Hepatocyte (in vitro differentiated cells): ENCODE results near the gene FAM120A. TPM values are rescaled to one million over a fixed set of nuclear protein-coding genes. Genes with fewer than 3 reads are reported as not detected.

Source experiments
- DNase-seq: peaks from one replicate; pipeline ENCODE4 v3.0.0-alpha.2; 2016; ENCODE audit warnings: low spot score
- H2AFZ ChIP-seq: fragments of 200-600 bp; sonication (generic); 2 replicates; pipeline ENCODE4 v1.6.0; 2016; ENCODE audit warnings: antibody characterized with exemption, mild to moderate bottlenecking
- H3K27ac ChIP-seq: fragments of 200-600 bp; sonication (generic); 2 replicates; pipeline ENCODE4 v1.5.1; 2016; ENCODE audit warnings: mild to moderate bottlenecking
- H3K27me3 ChIP-seq: fragments of 200-600 bp; sonication (generic); 2 replicates; pipeline ENCODE4 v1.6.1; 2016
- H3K36me3 ChIP-seq: fragments of 200-600 bp; sonication (generic); replicated peaks from 2 replicates; pipeline ENCODE4 v1.5.1; 2016; ENCODE audit warnings: low read depth; ENCODE audit not compliant: insufficient read depth
- H3K4me1 ChIP-seq: fragments of 200-600 bp; sonication (generic); 2 replicates; pipeline ENCODE4 v1.5.1; 2016; ENCODE audit warnings: mild to moderate bottlenecking, moderate library complexity; ENCODE audit not compliant: insufficient read depth
- H3K4me2 ChIP-seq: fragments of 200-600 bp; sonication (generic); 2 replicates; pipeline ENCODE4 v1.6.0; 2016
- H3K4me3 ChIP-seq: fragments of 200-600 bp; sonication (generic); 2 replicates; pipeline ENCODE4 v1.5.1; 2016; ENCODE audit warnings: mild to moderate bottlenecking
- H3K79me2 ChIP-seq: fragments of 200-600 bp; sonication (generic); 2 replicates; pipeline ENCODE4 v1.6.0; 2017; ENCODE audit warnings: mild to moderate bottlenecking
- H3K9me2 ChIP-seq: fragments of 200-600 bp; sonication (generic); replicated peaks from 2 replicates; pipeline ENCODE4 v1.6.0; 2017; ENCODE audit warnings: mild to moderate bottlenecking; ENCODE audit not compliant: insufficient read depth
- H3K9me3 ChIP-seq: fragments of 200-600 bp; sonication (generic); 2 replicates; pipeline ENCODE4 v1.5.1; 2016; ENCODE audit warnings: low read depth, mild to moderate bottlenecking
- H4K20me1 ChIP-seq: fragments of 200-600 bp; sonication (generic); 2 replicates; pipeline ENCODE4 v1.6.0; 2016; ENCODE audit warnings: mild to moderate bottlenecking; ENCODE audit not compliant: insufficient read depth, poor library complexity, severe bottlenecking
- EZH2 ChIP-seq: fragments of 200-600 bp; sonication (generic); IDR thresholded peaks from 2 replicates; pipeline ENCODE4 v1.6.1; 2016; ENCODE audit warnings: antibody characterized with exemption, mild to moderate bottlenecking, borderline replicate concordance
- EZH2phosphoT487 ChIP-seq: fragments of 200-600 bp; sonication (generic); IDR thresholded peaks from one replicate; pipeline ENCODE4 v1.6.1; 2018; ENCODE audit warnings: antibody characterized with exemption, mild to moderate bottlenecking, low read depth, moderate library complexity; ENCODE audit not compliant: unreplicated experiment, severe bottlenecking
- WGBS: methylation state at CpG from one replicate; pipeline ENCODE4 v1.1.6; 2016; ENCODE audit warnings: low lambda C conversion rate; ENCODE audit errors: missing lambda C conversion rate; 5-methylcytosine and 5-hydroxymethylcytosine counted together
- polyA plus RNA-seq: library from polyadenylated mRNA; unstranded; fragments of >200 nt; fragmentation: Nextera tagmentation; extraction: Ambion mirVana; gene quantifications from 2 replicates; pipeline ENCODE4 v1.2.1, GENCODE V29; 2016
- total RNA-seq: library from RNA; depleted of rRNA; stranded (reverse); fragments of >200 nt; gene quantifications from 2 replicates; pipeline ENCODE4 v1.2.3, GENCODE V29; 2014
- TF ChIP-seq, protein P1 (sequence below): fragments of 200-600 bp; sonication (generic); IDR thresholded peaks from 2 replicates; pipeline ENCODE4 v1.5.1; 2016; ENCODE audit warnings: antibody characterized with exemption, mild to moderate bottlenecking; ENCODE audit not compliant: poor library complexity

FAM120A gene
- total and polyA plus RNA-seq, 2 experiments from 2014 or later = 16.0 to 49.3 TPM

GRCh38 chr9:93503381-93503780 is 51.9 kb downstream of the FAM120A start:
- 96% methylated on average over 4 of the region's 4 CpGs for WGBS
- Histone ChIP-seq H3K27ac (no peak overlapping the region), H3K9me3 (no peaks in the 10 kb centered on the region), H3K4me3 (no peak overlapping the region), H3K79me2 (peaks cover 51% of the 10 kb centered on the region), H2AFZ (no peak overlapping the region), H3K4me1 (peaks cover 4% of the 10 kb centered on the region), H4K20me1 (peaks cover 15% of the 10 kb centered on the region), H3K4me2 (no peak overlapping the region), H3K36me3 (no peaks in the 10 kb centered on the region), H3K9me2 (no peaks in the 10 kb centered on the region), H3K27me3 (no peaks in the 10 kb centered on the region)
- TF ChIP-seq EZH2 (no peak), EZH2phosphoT487 (no peak)
- TF ChIP-seq, protein P1, sequence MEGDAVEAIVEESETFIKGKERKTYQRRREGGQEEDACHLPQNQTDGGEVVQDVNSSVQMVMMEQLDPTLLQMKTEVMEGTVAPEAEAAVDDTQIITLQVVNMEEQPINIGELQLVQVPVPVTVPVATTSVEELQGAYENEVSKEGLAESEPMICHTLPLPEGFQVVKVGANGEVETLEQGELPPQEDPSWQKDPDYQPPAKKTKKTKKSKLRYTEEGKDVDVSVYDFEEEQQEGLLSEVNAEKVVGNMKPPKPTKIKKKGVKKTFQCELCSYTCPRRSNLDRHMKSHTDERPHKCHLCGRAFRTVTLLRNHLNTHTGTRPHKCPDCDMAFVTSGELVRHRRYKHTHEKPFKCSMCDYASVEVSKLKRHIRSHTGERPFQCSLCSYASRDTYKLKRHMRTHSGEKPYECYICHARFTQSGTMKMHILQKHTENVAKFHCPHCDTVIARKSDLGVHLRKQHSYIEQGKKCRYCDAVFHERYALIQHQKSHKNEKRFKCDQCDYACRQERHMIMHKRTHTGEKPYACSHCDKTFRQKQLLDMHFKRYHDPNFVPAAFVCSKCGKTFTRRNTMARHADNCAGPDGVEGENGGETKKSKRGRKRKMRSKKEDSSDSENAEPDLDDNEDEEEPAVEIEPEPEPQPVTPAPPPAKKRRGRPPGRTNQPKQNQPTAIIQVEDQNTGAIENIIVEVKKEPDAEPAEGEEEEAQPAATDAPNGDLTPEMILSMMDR = no peak
- DNase-seq = no peak

GRCh38 chr9:93505541-93506132 is 54.2 kb downstream of the FAM120A start:
- no peak overlapping the region for H3K27ac ChIP-seq
- H3K4me2 ChIP-seq = no peak overlapping the region
- peaks cover 3% of the 10 kb centered on the region for H3K4me1 ChIP-seq
- DNase-seq = no peak
- no peak overlapping the region for H2AFZ ChIP-seq
- no peaks in the 10 kb centered on the region for H3K9me3 ChIP-seq
- no peak overlapping the region for H3K4me3 ChIP-seq
- peaks cover 65% of the 10 kb centered on the region for H3K79me2 ChIP-seq
- no peaks in the 10 kb centered on the region for H3K36me3 ChIP-seq
- TF ChIP-seq EZH2 = no peak
- TF ChIP-seq, protein P1 = no peak
- no peak for TF ChIP-seq EZH2phosphoT487
- peaks cover 18% of the 10 kb centered on the region for H4K20me1 ChIP-seq
- no peaks in the 10 kb centered on the region for H3K9me2 ChIP-seq
- no peaks in the 10 kb centered on the region for H3K27me3 ChIP-seq
- 88% methylated on average over 4 of the region's 4 CpGs for WGBS

- WGBS = 93% methylated on average over 2 of the region's 2 CpGs
- H3K79me2 ChIP-seq = peaks cover 64% of the 10 kb centered on the region
- H3K4me1 ChIP-seq = no peaks in the 10 kb centered on the region
- peaks cover 27% of the 10 kb centered on the region for H4K20me1 ChIP-seq
- no peaks in the 10 kb centered on the region for H3K36me3 ChIP-seq
- no peaks in the 10 kb centered on the region for H3K9me2 ChIP-seq
- TF ChIP-seq, protein P1 = no peak
- TF ChIP-seq EZH2 (no peak), EZH2phosphoT487 (no peak)
- no peak for DNase-seq
- H3K27me3 ChIP-seq = no peaks in the 10 kb centered on the region
- no peak overlapping the region for H3K4me2 ChIP-seq
- H3K27ac ChIP-seq = no peak overlapping the region
- no peak overlapping the region for H3K4me3 ChIP-seq
- H3K9me3 ChIP-seq = no peaks in the 10 kb centered on the region
- no peak overlapping the region for H2AFZ ChIP-seq
These were observed 56.3 kb downstream of the FAM120A start for GRCh38 chr9:93507768-93508167.
